SU-DHL-6 (cell line): ENCODE results near the gene PLSCR3.

Source experiments
- EZH2phosphoT487 ChIP-seq: fragments of 200-600 bp; sonication (generic), shearing (Covaris generic); conservative IDR thresholded peaks from 2 replicates; pipeline ENCODE4 v1.6.1; 2018; ENCODE audit warnings: mild to moderate bottlenecking, antibody characterized with exemption, low read length, moderate library complexity, mixed read lengths
- TF ChIP-seq, protein P1 (sequence below): fragments of 200-600 bp; sonication (generic); IDR thresholded peaks from one replicate; pipeline ENCODE4 v1.5.1; 2017; ENCODE audit warnings: antibody characterized with exemption, mild to moderate bottlenecking, low read length, moderate library complexity; ENCODE audit not compliant: insufficient read depth, poor library complexity, severe bottlenecking

DNA sequence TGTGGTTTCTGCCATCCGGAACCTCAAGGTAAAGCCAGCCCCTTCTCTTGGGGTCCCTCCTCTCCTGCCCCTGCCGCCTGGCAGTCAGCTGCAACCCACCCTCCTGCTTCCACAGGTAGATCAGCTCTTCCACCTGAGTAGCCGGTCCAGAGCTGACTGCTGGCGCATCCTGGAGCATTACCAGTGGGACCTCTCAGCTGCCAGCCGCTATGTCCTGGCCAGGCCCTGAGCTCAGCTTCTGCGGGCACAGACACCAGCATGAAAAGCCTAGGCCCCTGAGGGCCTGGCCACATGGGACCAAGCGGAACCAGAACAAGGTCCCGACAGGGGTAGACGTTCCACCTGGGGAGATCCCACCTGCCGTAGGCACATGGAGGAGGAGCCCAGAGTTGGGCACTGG is 5.5 kb downstream of the PLSCR3 start:
- TF ChIP-seq, protein P1, sequence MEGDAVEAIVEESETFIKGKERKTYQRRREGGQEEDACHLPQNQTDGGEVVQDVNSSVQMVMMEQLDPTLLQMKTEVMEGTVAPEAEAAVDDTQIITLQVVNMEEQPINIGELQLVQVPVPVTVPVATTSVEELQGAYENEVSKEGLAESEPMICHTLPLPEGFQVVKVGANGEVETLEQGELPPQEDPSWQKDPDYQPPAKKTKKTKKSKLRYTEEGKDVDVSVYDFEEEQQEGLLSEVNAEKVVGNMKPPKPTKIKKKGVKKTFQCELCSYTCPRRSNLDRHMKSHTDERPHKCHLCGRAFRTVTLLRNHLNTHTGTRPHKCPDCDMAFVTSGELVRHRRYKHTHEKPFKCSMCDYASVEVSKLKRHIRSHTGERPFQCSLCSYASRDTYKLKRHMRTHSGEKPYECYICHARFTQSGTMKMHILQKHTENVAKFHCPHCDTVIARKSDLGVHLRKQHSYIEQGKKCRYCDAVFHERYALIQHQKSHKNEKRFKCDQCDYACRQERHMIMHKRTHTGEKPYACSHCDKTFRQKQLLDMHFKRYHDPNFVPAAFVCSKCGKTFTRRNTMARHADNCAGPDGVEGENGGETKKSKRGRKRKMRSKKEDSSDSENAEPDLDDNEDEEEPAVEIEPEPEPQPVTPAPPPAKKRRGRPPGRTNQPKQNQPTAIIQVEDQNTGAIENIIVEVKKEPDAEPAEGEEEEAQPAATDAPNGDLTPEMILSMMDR, result no peak
- TF ChIP-seq EZH2phosphoT487, result no peak
